Daoy (cell line): ENCODE results near the gene RPGRIP1L. TPM values are rescaled to one million over a fixed set of nuclear protein-coding genes. Genes with fewer than 3 reads are reported as not detected.

Source experiments
- DNase-seq: peaks from one replicate; pipeline ENCODE4 v3.0.0-alpha.2; 2015; ENCODE audit warnings: low read depth
- total RNA-seq: library from RNA; depleted of rRNA; stranded (reverse); fragments of >200 nt; shearing (Covaris generic); gene quantifications from 2 replicates; pipeline ENCODE4 v1.2.3, GENCODE V29; 2014; rRNA removed

The RPGRIP1L gene
- total RNA-seq, result 4.1 and 5.3 TPM in 2 replicates

- DNase-seq, result peak; percentile 96
These were observed at the start of gene RPGRIP1L, which contains the start of gene FTO for GRCh38 chr16:53703590-53704444. RPGRIP1L (minus strand) TSS chr16:53703859; CDS start chr16:53700723, 3,136 bp downstream. FTO (plus strand) TSS chr16:53704156.

- no peak for DNase-seq
These were observed 49.8 kb upstream of the RPGRIP1L start for GRCh38 chr16:53753431-53753830.

- no peak for DNase-seq
These were observed 48.9 kb upstream of the RPGRIP1L start for GRCh38 chr16:53752560-53752959.

GRCh38 chr16:53745753-53746266 lies 42.2 kb upstream of the RPGRIP1L start:
- DNase-seq, result peak; percentile 13

- DNase-seq, result no peak
These were observed 41.4 kb upstream of the RPGRIP1L start for GRCh38 chr16:53745086-53745485.

GRCh38 chr16:53744449-53744848 lies 40.8 kb upstream of the RPGRIP1L start:
- DNase-seq, result peak; percentile 13

GRCh38 chr16:53743149-53743566 lies 39.5 kb upstream of the RPGRIP1L start:
- peak; percentile 14 for DNase-seq

GRCh38 chr16:53741546-53741945 lies 37.9 kb upstream of the RPGRIP1L start:
- DNase-seq, result no peak

GRCh38 chr16:53740933-53741531 lies 37.4 kb upstream of the RPGRIP1L start:
- DNase-seq, result no peak

GRCh38 chr16:53740476-53740875 lies 36.8 kb upstream of the RPGRIP1L start:
- no peak for DNase-seq

GRCh38 chr16:53737552-53737951 lies 33.9 kb upstream of the RPGRIP1L start:
- DNase-seq, result no peak

- no peak for DNase-seq
These were observed 32.6 kb upstream of the RPGRIP1L start for GRCh38 chr16:53736297-53736696.

GRCh38 chr16:53734908-53735307 lies 31.2 kb upstream of the RPGRIP1L start:
- DNase-seq, result no peak

GRCh38 chr16:53732296-53732929 lies 28.8 kb upstream of the RPGRIP1L start:
- no peak for DNase-seq

- no peak for DNase-seq
These were observed 27.0 kb upstream of the RPGRIP1L start for GRCh38 chr16:53730693-53731092.

- DNase-seq, result peak; percentile 4
These were observed 23.0 kb upstream of the RPGRIP1L start for GRCh38 chr16:53726625-53727024.

GRCh38 chr16:53721017-53721416 lies 17.4 kb upstream of the RPGRIP1L start:
- no peak for DNase-seq

- no peak for DNase-seq
These were observed 13.9 kb upstream of the RPGRIP1L start for GRCh38 chr16:53717577-53717976.

- no peak for DNase-seq
These were observed 11.3 kb upstream of the RPGRIP1L start for GRCh38 chr16:53715023-53715384.

- no peak for DNase-seq
These were observed 10.8 kb upstream of the RPGRIP1L start for GRCh38 chr16:53714205-53715022.

- no peak for DNase-seq
These were observed 9.9 kb upstream of the RPGRIP1L start for GRCh38 chr16:53713403-53714204.
